ENCODE measurements around the gene TEAD4.
"Not testable (repeated sequence)": the region's sequence is repeated elsewhere in the genome, so short reads cannot be mapped to it uniquely, and the experiment has no call there.

The TEAD4 gene

GRCh38 chr12:3054374-3054773, 95.2 kb downstream of the TEAD4 start:
- no peak for DNase-seq

- no peak for DNase-seq
Measured at GRCh38 chr12:3055026-3055703, 96.0 kb downstream of the TEAD4 start.

GRCh38 chr12:3055704-3056467, 96.7 kb downstream of the TEAD4 start:
- no peak for DNase-seq

- DNase-seq: no peak
Measured at GRCh38 chr12:3061059-3061458, 101.9 kb downstream of the TEAD4 start.

- no peak for DNase-seq
Measured at GRCh38 chr12:3061501-3062215, 102.5 kb downstream of the TEAD4 start.

GRCh38 chr12:3065300-3065699, 106.1 kb downstream of the TEAD4 start:
- DNase-seq: no peak

GRCh38 chr12:3065846-3066245, 106.6 kb downstream of the TEAD4 start:
- not testable (repeated sequence) for DNase-seq

- DNase-seq: no peak
Measured at GRCh38 chr12:3069714-3070113, 110.5 kb downstream of the TEAD4 start.

- no peak for DNase-seq
Measured at GRCh38 chr12:3071107-3071506, 111.9 kb downstream of the TEAD4 start.

GRCh38 chr12:3071710-3072109, 112.5 kb downstream of the TEAD4 start:
- no peak for DNase-seq

GRCh38 chr12:3073438-3074250, 114.4 kb downstream of the TEAD4 start:
- DNase-seq: peak; percentile 71

GRCh38 chr12:3075315-3075714, 116.1 kb downstream of the TEAD4 start:
- DNase-seq: no peak

GRCh38 chr12:3076730-3077571, 117.8 kb downstream of the TEAD4 start, which contains the start of gene TSPAN9:
TSS of gene TSPAN9 (plus strand) at chr12:3077379. CDS start at chr12:3201194, 123,815 bp downstream.
- DNase-seq: peak; percentile 59

GRCh38 chr12:3077572-3078081, 118.4 kb downstream of the TEAD4 start:
- DNase-seq: no peak

GRCh38 chr12:3078086-3078820, 119.1 kb downstream of the TEAD4 start:
- DNase-seq: no peak

GRCh38 chr12:3081091-3081490, 121.9 kb downstream of the TEAD4 start:
- no peak for DNase-seq

GRCh38 chr12:3081886-3082285, 122.7 kb downstream of the TEAD4 start:
- DNase-seq: no peak

GRCh38 chr12:3083241-3083920, 124.2 kb downstream of the TEAD4 start:
- DNase-seq: no peak

GRCh38 chr12:3083921-3084347, 124.7 kb downstream of the TEAD4 start:
- no peak for DNase-seq

GRCh38 chr12:3084742-3085141, 125.5 kb downstream of the TEAD4 start:
- no peak for DNase-seq

All from activated effector memory CD4-positive, alpha-beta T cell treated with Interleukin-2 at 50 U/mL for 16 hours (primary cell).